Frontal cortex (tissue), 4 donors: ENCODE data around the gene TSPAN11. TPM values are rescaled to one million over a fixed set of nuclear protein-coding genes. Genes with fewer than 3 reads are reported as not detected.
"Not testable (repeated sequence)": the region's sequence is repeated elsewhere in the genome, so short reads cannot be mapped to it uniquely, and the experiment has no call there.

ENCODE experiments used
- DNase-seq, 2 donors: peaks; one replicate each; pipeline ENCODE4 v3.0.0; 2012; ENCODE audit warnings: low spot score in 2 of 2
- FAIRE-seq: peaks from 2 replicates; lab custom pipeline; 2012; peaks lifted over from hg19 to GRCh38; lab: Jason Lieb, UNC
- total RNA-seq: library from RNA; depleted of rRNA; stranded (reverse); fragments of >200 nt; gene quantifications from one replicate; pipeline ENCODE4 v1.2.3, GENCODE V29; 2014
- donor health status: control.
- donor health status: control.
- donor health status: control.

The TSPAN11 gene
- total RNA-seq, result 2.9 TPM

- DNase-seq (peak; percentile 59 to 64), FAIRE-seq (no peak)
Measured at GRCh38 chr12:30926243-30927221, at the start of gene TSPAN11. TSPAN11 (plus strand) TSS chr12:30926748; CDS start chr12:30953992, 27,244 bp downstream.

GRCh38 chr12:30877105-30877875 lies 49.3 kb upstream of the TSPAN11 start:
- FAIRE-seq (no peak), DNase-seq (no peak)

GRCh38 chr12:30878024-30878423 lies 48.5 kb upstream of the TSPAN11 start:
- DNase-seq (no peak), FAIRE-seq (no peak)

GRCh38 chr12:30880061-30880460 lies 46.5 kb upstream of the TSPAN11 start:
- DNase-seq (no peak), FAIRE-seq (no peak)

- DNase-seq (no peak), FAIRE-seq (no peak)
Measured at GRCh38 chr12:30880813-30881212, 45.7 kb upstream of the TSPAN11 start.

GRCh38 chr12:30882706-30883105 lies 43.8 kb upstream of the TSPAN11 start:
- peak; percentile 92 for FAIRE-seq
- no peak for DNase-seq

- FAIRE-seq (no peak), DNase-seq (no peak)
Measured at GRCh38 chr12:30884799-30885198, 41.7 kb upstream of the TSPAN11 start.

GRCh38 chr12:30885321-30885720 lies 41.2 kb upstream of the TSPAN11 start:
- FAIRE-seq, result no peak

GRCh38 chr12:30887226-30887625 lies 39.3 kb upstream of the TSPAN11 start:
- DNase-seq (no peak), FAIRE-seq (no peak)

More at GRCh38 chr12:30885321-30885720, 41.2 kb upstream of the TSPAN11 start:
- no peak for DNase-seq

- FAIRE-seq, result peak; percentile 65
- no peak for DNase-seq
Measured at GRCh38 chr12:30888241-30888640, 38.3 kb upstream of the TSPAN11 start.

- not testable (repeated sequence) for DNase-seq, FAIRE-seq
Measured at GRCh38 chr12:30894531-30894930, 32.0 kb upstream of the TSPAN11 start.

GRCh38 chr12:30896461-30896860 lies 30.1 kb upstream of the TSPAN11 start:
- peak in 1 of 2 donors; percentile 16 for DNase-seq
- no peak for FAIRE-seq

GRCh38 chr12:30898846-30899245 lies 27.7 kb upstream of the TSPAN11 start:
- FAIRE-seq, result no peak
- no peak for DNase-seq

GRCh38 chr12:30900351-30900750 lies 26.2 kb upstream of the TSPAN11 start:
- DNase-seq (no peak), FAIRE-seq (no peak)

GRCh38 chr12:30902001-30902400 lies 24.5 kb upstream of the TSPAN11 start:
- DNase-seq (no peak), FAIRE-seq (no peak)

GRCh38 chr12:30902596-30902995 lies 24.0 kb upstream of the TSPAN11 start:
- DNase-seq (no peak), FAIRE-seq (no peak)

GRCh38 chr12:30905463-30906009 lies 21.0 kb upstream of the TSPAN11 start:
- DNase-seq (no peak), FAIRE-seq (no peak)

- no peak for DNase-seq
- no peak for FAIRE-seq
Measured at GRCh38 chr12:30908076-30908721, 18.3 kb upstream of the TSPAN11 start.

- FAIRE-seq, result no peak
- DNase-seq, result no peak
Measured at GRCh38 chr12:30908722-30909348, 17.7 kb upstream of the TSPAN11 start.
